Suppressor macrophage treated with lipopolysaccharide for 1 hour (primary cell): Measurements from ENCODE around the gene SORD.
A peak's percentile ranks its signal among the peaks of the same experiment; 100 is the strongest.
"Not testable (repeated sequence)": the region's sequence is repeated elsewhere in the genome, so short reads cannot be mapped to it uniquely, and the experiment has no call there.

Experiments used
- DNase-seq, 3 donors: peaks; one replicate each; pipeline ENCODE4 v3.0.0-alpha.2; 2020 to 2022

SORD gene

DNA sequence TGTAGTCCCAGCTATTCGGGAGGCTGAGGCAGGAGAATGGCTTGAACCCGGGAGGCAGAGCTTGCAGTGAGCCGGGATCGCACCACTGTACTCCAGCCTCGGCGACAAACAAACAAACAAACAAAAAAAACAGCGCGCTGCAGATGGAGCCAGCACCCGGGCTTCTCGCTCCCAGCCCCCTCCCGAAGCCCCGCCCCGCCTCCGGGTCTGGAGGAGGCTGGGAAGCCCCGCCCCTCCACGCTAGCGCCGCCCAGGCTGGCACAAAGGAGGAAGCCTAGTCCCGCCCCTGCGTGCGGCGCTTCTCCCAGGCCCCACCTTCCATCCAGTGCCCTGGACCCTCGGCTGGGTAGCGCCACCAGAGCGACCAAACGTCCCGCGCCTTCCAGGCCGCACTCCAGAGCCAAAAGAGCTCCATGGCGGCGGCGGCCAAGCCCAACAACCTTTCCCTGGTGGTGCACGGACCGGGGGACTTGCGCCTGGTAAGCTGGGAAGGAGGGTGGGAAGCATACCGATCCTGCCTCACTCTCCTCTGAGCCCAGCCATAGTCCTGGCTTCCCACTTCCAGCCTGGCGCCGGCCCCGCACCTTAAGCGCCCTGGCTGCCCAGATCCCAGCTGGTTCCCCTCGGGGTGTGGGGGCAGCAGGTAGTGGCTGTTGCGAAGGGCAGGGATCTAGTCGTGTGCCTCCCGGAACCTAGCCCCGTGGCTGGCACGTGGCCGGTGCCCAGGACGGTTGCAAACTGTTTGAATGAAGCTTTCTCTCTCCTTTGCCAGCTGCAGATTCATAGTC is at the start of gene SORD:
TSS of gene SORD (plus strand) at position 325 of the 788 bp plus-strand sequence. CDS start at position 414, 89 bp downstream.
- DNase-seq: peak; percentile 90 to 98 (median 96)

DNA sequence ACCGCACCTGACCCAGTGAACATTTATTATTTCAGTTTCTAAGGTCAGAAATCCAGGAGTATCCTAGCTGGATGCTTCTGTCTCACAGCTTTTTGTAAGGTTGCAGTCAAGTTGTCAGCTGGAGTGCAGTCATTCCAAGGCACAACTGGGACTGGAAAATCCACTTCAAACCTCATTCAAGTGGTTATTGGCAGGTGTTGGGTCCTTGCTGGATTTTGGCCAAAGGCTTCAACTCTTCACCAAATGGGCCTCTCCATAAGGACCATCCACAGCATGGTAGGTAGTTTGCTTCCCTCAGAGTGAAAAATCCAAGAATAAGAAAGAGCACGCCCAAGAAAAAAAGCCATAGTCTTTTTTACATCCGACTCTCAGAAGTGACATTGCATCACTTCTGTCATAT is 46.8 kb upstream of the SORD start:
- DNase-seq: not testable (repeated sequence)

DNA sequence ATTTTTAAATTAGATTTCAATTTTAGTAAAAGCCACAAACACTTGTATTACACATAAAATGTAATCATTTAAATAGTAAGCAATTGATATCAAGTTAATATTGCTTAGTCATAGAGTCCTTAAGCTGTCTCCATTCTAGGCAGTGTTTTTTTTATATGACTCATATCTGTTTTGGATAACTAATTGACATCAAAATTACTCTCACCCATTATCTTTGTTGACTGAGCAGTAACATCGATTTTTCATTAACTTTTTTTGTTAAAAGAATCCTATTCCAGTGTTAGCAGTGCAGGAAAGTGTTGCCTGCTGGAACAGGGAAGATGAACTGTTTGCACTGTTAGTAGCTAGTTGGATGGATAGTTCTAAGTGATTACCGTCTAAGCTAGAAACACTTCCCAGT is 45.2 kb upstream of the SORD start:
- not testable (repeated sequence) for DNase-seq

DNA sequence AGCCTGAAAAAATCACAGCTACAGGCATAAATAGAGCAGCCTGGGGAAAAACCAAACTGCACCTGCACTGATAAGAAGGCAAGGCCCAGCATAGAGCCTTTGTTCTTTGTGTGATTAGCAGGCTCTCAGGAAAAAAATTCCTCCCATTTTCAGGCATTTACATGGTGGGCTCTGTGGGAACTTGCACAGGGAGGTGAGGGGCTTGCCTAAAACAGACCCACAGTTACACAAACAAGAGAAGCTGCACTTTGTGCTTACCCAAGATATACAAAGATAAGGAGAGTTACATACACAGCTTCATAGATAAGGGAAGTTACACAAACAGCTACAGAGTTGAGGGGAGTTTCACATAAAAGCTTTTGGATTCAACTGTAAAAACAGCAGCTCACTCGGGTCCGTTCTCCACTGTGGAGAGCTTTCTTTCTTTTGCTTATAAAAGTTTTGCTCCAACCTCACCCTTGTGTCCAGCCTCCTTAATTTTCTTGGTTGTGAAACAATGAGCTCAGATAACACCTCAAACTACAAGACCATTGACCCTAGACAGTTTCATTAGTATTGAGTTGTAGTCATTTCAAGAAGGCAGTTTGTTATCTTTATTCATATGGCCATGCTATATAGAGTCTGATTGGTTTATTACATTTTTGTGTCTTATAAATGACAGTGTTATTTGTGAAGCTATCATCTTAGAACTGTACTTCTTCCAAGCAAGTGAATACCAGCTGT is 43.2 kb upstream of the SORD start:
- DNase-seq: not testable (repeated sequence)

DNA sequence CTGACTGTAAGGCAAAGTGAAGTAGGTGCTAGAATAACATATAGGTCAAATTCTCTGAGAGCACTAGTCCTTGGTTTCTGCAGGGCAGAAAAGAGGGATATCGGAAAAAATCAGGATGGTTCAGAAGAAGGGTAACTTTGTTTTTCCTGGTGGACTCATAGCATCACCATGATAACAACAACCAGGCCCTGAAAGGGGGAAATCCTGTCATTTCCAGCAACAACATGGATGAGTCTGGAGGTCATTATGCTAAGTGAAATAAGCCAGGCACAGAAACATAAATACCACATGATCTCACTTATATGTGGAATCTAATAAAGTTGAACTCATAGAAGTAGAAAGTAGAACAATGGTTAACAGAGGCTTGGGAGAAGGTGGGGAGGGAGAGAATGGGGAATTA is 38.9 kb upstream of the SORD start:
- DNase-seq: not testable (repeated sequence)

DNA sequence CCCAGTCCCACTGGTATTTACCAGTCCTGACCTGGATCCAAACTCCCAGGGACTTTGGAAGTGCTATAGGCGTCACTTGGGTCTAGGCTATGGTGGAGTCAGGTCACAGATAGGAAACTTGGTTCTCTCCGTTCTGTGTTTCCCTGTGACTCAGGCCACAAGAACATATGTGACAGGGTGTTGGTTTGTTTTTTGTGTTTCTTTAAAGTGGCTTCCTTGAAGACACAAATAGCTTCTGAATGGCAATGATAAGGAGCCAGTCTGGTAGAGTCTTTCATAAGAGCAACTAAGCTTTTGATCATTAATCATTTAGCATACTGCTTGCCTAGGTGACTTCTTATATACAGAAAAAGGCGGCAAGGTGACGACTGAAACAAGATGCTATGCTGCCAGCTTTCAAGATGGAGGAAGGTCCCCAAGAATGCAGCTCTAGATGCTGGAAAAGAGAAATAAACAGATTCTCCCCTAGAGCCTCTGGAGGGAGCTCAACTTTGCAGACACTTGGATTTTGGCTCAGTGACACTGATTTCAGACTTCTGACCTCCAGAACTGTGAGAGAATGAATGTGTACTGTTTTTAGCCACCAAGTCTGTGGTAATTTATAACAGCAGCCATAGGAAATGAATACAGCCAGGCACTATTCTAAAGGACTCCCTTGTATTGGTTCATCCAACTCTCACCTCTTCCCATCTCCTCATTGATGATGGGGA is 36.5 kb upstream of the SORD start:
- not testable (repeated sequence) for DNase-seq

DNA sequence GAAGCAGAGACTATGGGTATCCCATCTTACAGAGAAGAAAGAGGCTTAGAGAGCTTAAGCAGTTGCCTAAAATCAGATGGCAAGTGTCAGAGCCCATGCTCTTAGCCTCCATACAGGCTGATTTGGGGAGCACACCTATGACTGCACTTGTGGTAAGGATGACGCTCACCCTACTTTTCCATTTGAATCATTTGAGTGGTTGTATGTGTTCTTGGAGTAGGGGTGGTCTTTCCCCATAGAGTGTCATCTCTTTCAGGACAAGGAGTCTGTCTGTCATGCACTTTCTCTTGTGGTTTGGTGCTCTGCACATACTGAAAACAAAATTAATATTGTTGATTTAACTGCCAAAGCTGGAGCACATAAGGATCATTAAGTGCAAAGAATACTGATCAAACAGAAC is 35.3 kb upstream of the SORD start:
- not testable (repeated sequence) for DNase-seq

DNA sequence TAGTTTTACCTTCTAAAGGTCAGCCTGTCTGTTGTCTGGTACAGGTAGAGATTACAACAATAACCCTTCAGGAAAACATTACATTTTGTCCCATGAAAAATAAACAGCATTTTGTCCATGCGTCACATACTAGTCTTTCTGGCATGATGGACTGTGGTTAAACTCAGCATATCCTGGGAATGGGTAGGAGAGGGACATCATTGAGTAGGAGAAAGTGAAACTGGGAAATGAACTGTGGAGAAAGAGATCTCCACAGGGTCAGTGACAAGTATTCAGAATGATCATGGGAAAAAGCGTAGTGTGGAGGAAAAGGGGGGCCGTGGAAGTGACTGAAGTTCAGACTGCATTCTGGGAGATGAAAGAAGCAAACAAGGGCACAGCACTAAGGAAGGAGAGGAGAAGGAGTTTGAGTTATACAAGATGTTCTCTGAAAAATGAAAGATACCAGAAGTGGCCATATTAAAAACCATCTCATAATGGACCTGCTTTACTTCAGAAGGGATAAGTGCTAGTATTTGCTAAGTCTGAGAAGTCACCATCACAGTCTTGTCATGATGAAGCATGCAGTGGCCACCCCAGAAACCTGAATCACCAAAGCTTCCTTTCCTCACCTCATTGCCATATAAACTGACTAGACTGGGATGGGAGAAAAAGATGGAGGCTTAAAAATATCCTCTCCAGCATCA is 34.7 kb upstream of the SORD start:
- DNase-seq: not testable (repeated sequence)

DNA sequence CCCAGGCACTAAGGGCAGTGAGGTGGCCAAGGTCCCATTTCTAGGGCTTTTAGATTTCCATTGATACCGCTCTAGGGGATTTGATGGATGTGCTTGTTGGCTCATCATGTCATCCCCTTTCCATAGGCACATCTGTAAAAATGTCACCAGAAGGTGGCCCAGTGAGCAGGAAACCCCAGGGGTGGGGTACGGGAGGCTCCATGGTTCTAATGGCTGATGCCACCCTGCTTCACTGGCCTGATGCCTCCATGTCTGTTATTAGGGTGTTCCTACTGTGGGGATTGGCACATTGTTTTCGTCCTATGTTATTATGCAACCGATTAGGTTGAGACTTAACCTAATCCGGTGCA is 34.1 kb upstream of the SORD start:
- DNase-seq: not testable (repeated sequence)

DNA sequence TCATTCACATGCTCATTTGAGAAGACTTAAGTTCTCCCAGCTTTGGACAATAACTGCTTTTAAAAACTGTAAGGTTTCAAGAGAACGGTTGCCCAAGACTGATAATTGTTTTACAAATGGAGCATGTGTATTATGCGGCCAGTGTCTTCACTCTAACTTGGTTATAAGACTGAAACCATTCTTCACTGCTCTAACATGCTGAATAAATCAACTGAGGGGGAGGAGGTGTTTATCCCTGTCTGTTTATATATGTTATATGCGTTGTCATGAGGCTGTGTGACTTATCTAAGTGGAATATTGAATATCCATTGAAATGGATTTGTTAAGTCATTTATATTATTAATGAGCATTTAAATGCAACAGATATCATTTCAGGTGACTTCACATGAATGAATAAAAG is 25.4 kb upstream of the SORD start:
- not testable (repeated sequence) for DNase-seq

DNA sequence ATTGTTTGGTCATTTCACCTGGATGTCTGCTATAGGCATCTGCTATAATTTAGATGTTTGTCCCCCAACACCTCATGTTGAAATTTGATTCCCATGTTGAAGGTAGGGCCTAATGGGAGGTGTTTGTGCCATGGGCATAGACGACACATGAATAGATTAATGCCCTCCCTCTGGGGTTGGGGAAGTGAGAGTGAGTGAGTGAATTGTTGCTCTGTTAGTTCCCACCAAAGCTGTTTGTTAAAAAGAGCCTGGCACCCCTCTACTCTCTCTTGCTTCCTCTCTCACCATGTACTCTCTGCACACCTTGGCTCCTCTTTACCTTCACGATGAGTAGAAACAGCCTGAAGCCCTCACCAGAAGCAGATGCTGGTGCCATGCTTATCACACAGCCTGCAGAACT is 23.9 kb upstream of the SORD start:
- no peak for DNase-seq

DNA sequence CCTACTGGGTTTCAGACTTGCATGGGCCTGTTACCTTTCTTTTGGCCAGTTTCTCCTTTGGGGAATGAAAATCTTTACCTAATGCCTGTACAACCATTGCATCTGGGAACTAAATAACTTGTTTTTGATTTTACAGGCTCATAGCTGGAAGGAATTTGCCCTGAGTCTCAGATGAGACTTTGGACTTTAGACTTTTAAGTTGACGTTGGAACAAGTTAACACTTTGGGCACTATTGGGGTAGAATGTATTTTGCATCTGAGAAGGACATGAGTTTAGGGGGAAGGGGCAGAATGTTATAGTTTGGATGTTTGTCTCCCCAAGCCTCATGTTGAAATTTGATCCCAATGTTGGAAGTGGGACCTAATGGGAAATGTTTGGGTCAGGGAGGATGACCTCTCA is 21.8 kb upstream of the SORD start:
- DNase-seq: not testable (repeated sequence)

DNA sequence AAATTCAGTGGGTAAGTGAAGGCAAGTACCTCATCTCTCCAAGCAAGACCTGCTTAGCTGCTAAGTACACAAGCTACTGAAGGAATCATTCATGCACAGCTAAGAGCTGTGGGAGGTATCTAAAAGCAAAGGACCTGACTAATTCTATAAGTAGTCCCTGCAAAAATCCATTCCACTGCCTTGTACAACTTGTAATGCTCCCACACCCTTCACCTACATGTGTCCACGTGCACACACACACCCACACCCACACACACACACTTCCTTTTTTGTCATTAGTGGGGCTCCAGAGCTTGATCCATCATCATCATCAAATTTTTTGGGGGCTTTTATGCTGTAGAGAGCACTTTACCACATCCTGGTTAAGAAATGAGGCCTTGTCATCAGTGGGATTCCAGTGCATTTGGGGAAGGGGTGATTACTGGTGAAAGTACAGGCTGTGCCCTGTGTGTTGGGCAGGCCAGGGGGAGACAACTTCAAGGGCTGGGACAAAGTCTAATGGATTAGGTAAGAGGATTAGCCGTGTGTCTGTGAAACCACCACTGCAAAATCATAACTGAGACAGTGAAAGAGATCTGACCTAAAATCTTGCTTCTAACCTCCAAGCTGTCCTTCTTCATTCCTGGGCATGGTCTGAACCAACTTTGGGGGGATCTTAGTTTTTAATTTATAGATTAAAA is 19.1 kb upstream of the SORD start:
- DNase-seq: peak in 2 of 3 donors; percentile 24 to 28

DNA sequence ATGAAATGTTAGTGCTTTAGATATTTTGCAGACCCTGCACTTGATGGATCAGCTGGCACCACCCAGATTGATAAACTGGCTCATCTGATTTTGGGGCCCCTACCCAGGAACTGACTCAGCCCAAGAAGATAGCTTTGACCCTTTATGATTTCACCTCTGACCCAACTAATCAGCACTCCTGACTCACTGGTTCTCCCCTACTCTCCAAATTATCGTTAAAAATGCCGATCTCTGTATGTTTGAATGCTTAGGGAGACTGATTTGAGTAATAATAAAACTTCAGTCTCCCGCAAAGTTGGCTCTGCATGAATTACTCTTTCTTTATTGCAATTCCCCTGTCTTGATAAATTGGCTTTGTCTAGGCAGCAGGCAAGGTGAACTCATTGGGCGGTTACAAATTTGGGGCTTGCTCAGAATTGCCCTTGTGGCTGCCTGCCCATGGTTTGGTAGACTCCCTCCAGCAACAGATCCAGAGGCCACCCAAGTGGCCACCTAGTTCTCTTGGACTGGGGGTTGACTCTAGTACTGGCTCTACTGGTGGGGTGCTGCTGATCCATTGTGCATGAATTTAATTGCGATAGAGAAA is 18.3 kb upstream of the SORD start:
- DNase-seq: not testable (repeated sequence)

DNA sequence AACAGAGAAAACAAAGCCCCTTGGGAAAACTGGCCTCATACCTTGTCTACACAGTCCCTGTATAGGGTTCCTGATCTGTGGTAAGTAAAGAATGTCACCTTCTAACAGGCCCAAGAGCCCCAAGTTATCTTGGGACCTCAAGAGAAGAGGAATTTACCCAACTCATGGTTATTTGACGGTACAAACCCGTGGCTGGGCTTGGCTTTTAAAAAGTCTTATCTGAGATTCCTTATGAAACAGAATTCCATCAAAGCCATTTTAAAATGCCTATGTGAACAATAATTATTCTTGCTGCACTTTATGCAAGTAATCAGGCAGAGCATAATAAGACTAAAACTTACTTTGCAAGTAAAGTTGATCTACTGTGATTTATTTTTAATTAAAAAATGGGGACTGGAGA is 13.9 kb upstream of the SORD start:
- no peak for DNase-seq

DNA sequence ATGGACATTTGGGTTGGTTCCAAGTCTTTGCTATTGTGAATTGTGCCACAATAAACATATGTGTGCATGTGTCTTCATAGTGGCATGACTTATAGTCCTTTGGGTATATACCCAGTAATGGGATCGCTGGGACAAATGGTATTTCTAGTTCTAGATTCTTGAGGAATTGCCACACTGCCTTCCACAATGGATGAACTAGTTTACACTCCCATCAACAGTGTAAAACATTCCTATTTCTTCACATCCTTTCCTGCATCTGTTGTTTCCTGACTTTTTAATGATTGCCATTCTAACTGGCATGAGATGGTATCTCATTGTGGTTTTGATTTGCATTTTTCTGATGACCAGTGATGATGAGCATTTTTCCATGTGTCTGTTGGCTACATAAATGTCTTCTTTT is 7.9 kb upstream of the SORD start:
- DNase-seq: not testable (repeated sequence)

DNA sequence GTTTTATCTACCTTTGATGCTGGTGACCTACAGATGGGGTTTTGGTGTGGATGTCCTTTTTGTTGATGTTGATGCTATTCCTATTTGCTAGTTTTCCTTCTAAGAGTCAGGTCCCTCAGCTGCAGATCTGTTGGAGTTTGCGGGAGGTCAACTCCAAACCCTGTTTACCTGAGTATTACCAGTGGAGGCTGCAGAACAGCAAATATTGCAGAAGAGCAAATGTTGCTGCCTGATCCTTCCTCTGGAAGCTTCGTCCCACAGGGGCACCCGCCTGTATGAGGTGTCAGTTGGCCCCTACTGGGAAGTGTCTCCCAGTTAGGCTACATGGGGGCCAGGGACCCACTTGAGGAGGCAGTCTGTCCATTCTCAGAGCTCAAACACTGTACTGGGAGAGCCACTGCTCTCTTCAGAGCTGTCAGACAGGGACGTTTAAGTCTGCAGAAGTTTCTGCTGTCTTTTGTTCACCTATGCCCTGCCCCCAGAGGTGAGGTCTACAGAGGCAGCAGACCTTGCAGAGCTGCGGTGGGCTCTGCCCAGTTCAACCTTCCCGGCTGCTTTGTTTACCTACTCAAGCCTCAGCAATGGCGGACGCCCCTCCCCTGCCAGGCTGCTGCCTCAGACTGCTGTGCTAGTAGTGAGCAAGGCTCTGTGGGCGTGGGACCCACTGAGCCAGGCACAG is 2.6 kb upstream of the SORD start:
- not testable (repeated sequence) for DNase-seq

DNA sequence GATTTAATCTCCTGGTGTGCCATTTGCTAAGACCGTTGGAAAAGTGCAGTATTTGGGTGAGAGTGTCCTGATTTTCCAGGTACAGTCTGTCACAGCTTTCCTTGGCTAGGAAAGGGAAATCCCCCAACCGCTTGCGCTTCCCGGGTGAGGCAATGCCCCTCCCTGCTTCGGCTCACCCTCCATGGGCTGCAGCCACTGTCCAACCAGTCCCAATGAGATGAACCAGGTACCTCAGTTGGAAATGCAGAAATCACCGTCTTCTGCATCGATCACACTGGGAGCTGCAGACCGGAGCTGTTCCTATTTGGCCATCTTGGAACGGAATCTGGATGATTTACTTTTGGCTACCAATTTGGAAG is 2.1 kb upstream of the SORD start:
- DNase-seq: not testable (repeated sequence)

DNA sequence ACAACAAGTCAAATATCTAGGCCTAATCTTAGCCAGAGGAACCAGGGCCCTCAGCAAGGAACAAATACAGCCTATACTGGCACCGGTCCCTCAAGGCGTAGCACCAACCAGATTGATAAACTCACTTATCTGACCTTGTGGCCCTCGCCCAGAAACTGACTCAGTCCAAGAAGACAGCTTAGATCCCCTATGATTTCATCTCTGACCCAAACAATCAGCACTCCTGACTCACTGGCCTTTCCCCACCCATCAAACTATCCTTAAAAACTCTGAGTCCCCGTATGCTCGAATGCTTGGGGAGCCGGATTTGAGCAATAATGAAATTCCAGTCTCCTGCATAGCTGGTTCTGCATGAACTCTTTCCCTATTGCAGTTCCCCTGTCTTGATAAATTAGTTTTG is 1.6 kb upstream of the SORD start:
- peak; percentile 38 to 65 (median 51) for DNase-seq

DNA sequence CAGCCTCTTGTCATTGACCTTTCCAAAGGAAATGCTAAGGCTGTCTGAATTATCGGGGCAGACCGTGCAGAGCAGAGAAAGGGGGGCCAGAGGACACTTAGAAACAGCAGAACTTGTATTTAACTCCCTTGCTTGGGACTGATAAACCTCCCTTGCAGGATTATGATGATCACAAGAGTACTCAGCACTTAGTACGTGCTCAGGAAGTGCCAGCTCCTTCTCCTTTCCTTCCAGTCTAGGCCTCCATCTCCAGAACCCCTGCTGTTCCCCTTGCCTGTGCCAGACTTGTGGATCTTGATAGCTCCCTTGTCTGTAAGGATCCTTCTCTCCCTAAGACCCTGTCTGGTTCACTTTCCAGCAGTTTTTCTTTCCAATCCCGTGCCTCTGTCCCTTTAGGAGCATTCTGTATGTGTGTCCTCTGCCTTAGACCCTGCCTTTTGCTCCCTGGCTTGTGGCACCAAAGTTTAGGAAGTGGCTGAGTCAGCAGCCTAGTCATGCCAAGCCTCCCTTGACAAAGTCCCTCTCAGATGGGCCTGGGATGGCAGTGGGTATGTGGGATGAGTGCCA is 747 bp downstream of the SORD start:
- DNase-seq: peak; percentile 22 to 36 (median 35)

DNA sequence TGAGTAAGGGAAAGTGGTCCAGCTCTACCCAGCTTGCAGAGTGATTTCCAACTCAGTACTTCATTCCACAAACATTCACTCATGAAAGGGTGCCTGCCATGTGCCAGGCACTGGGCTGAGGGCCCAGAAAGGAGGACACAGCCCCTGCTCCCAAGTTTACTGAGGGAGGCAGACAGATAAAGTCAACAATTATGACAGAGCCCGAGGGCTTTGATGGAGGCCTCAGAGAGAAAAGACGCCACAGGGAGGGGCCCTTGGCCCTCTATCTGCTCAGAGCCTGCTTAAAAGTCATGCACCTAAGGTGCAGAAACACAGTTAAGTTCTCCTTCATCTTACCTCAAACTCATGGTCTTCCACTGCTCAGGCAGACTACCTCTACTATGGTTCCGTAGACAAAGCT is 1.7 kb downstream of the SORD start:
- not testable (repeated sequence) for DNase-seq
